Liver (tissue), 9 donors: ENCODE data around the gene PIEZO1. TPM values are rescaled to one million over a fixed set of nuclear protein-coding genes. Genes with fewer than 3 reads are reported as not detected.

ENCODE experiments used
- DNase-seq: peaks from one replicate; pipeline ENCODE4 v3.0.0-alpha.2; 2017; ENCODE audit warnings: low spot score
- H3K27ac ChIP-seq, 2 donors: one replicate each; pipeline ENCODE4 v1.7.0; 2013; ENCODE audit warnings: inconsistent platforms in 2 of 2, low read length in 2 of 2, control low read depth in 1 of 2, low read depth in 1 of 2, mild to moderate bottlenecking in 1 of 2
- H3K27me3 ChIP-seq, 4 donors: one replicate each; pipeline versions ENCODE4 v1.6.1 to v1.7.0; 2013; ENCODE audit warnings: low read length in 3 of 4, inconsistent platforms in 1 of 4, mild to moderate bottlenecking in 1 of 4, moderate library complexity in 1 of 4; ENCODE audit not compliant: control insufficient read depth in 4 of 4, insufficient read depth in 4 of 4
- H3K36me3 ChIP-seq, 4 donors: one replicate each; pipeline versions ENCODE4 v1.6.1 to v1.7.0; 2013; ENCODE audit warnings: low read length in 3 of 4, mild to moderate bottlenecking in 3 of 4, low read depth in 1 of 4, moderate library complexity in 1 of 4; ENCODE audit not compliant: control insufficient read depth in 4 of 4, insufficient read depth in 3 of 4
- H3K4me1 ChIP-seq, 4 donors: one replicate each; pipeline versions ENCODE4 v1.6.1 to v1.7.0; 2013; ENCODE audit warnings: low read length in 3 of 4, mild to moderate bottlenecking in 3 of 4, moderate library complexity in 1 of 4; ENCODE audit not compliant: control insufficient read depth in 4 of 4, insufficient read depth in 4 of 4
- H3K4me3 ChIP-seq, 3 donors: one replicate each; pipeline versions ENCODE4 v1.6.1 to v1.7.0; 2013; ENCODE audit warnings: low read length in 3 of 3, control low read depth in 1 of 3, low read depth in 1 of 3, mild to moderate bottlenecking in 1 of 3
- H3K9ac ChIP-seq, 2 donors: one replicate each; pipeline ENCODE4 v1.7.0; 2013; ENCODE audit warnings: low read length in 2 of 2, mild to moderate bottlenecking in 2 of 2, moderate library complexity in 2 of 2, control low read depth in 1 of 2, low read depth in 1 of 2
- H3K9me3 ChIP-seq, 4 donors: one replicate each; pipeline versions ENCODE4 v1.6.1 to v1.7.0; 2013; ENCODE audit warnings: low read length in 3 of 4; ENCODE audit not compliant: control insufficient read depth in 4 of 4
- ATF3 ChIP-seq: IDR thresholded peaks from 2 replicates; pipeline ENCODE4 v1.6.1; 2016; ENCODE audit warnings: antibody characterized with exemption
- EGR1 ChIP-seq, 2 donors: IDR thresholded peaks; 2 replicates each; pipeline ENCODE4 v1.6.1; 2016 to 2018; ENCODE audit warnings: antibody characterized with exemption in 2 of 2, low read depth in 2 of 2
- FOXA1 ChIP-seq: IDR thresholded peaks from 2 replicates; pipeline ENCODE4 v1.6.1; 2016; ENCODE audit warnings: antibody characterized with exemption
- FOXA2 ChIP-seq: IDR thresholded peaks from 2 replicates; pipeline ENCODE4 v1.6.1; 2016; ENCODE audit warnings: antibody characterized with exemption
- GABPA ChIP-seq, 2 donors: IDR thresholded peaks in 1 of 2; conservative IDR thresholded peaks in 1 of 2; 2 replicates each; pipeline ENCODE4 v1.6.1; 2016; ENCODE audit warnings: antibody characterized with exemption in 2 of 2, mild to moderate bottlenecking in 1 of 2, moderate library complexity in 1 of 2
- HNF4A ChIP-seq, 2 donors: conservative IDR thresholded peaks; 2 replicates each; pipeline ENCODE4 v1.6.1; 2016; ENCODE audit warnings: antibody characterized with exemption in 2 of 2, mild to moderate bottlenecking in 2 of 2
- HNF4G ChIP-seq: IDR thresholded peaks from 2 replicates; pipeline ENCODE4 v1.6.1; 2016; ENCODE audit warnings: antibody characterized with exemption
- JUND ChIP-seq, 2 donors: IDR thresholded peaks; 2 replicates each; pipeline ENCODE4 v1.6.1; 2016; ENCODE audit warnings: antibody characterized with exemption in 2 of 2
- NR2F2 ChIP-seq: IDR thresholded peaks from 2 replicates; pipeline ENCODE4 v1.6.1; 2016; ENCODE audit warnings: antibody characterized with exemption
- RAD21 ChIP-seq, 2 donors: IDR thresholded peaks; 2 replicates each; pipeline ENCODE4 v1.6.1; 2016; ENCODE audit warnings: antibody characterized with exemption in 2 of 2, mild to moderate bottlenecking in 2 of 2
- SP1 ChIP-seq: IDR thresholded peaks from 2 replicates; pipeline ENCODE4 v1.6.1; 2018; ENCODE audit warnings: antibody characterized with exemption, mild to moderate bottlenecking
- TAF1 ChIP-seq: conservative IDR thresholded peaks from 2 replicates; pipeline ENCODE4 v1.6.1; 2016; ENCODE audit warnings: antibody characterized with exemption, mild to moderate bottlenecking
- YY1 ChIP-seq: IDR thresholded peaks from 2 replicates; pipeline ENCODE4 v1.6.1; 2016; ENCODE audit warnings: antibody characterized with exemption, mild to moderate bottlenecking
- WGBS: extraction: QIAGEN DNeasy Blood & Tissue Kit; methylation state at CpG from one replicate; pipeline ENCODE4 v1.1.7; 2013; 5-methylcytosine and 5-hydroxymethylcytosine counted together
- polyA plus RNA-seq, 2 donors: library from polyadenylated mRNA; stranded (reverse) in 1 of 2; unstranded in 1 of 2; fragments of 200-250 nt in 1 of 2; fragments of >200 nt in 1 of 2; fragmentation: Nextera tagmentation in 1 of 2; extraction: Ambion mirVana in 1 of 2; gene quantifications; one replicate each; pipeline versions ENCODE4 v1.2.1 to v1.2.3, GENCODE V29; 2013 to 2015
- total RNA-seq, 2 donors: library from RNA; depleted of rRNA; stranded (reverse); fragments of >200 nt; gene quantifications; one replicate each; pipeline ENCODE4 v1.2.3, GENCODE V29; 2014
- TF ChIP-seq, protein P1 (sequence below): IDR thresholded peaks from 2 replicates; pipeline ENCODE4 v1.6.1; 2016; ENCODE audit warnings: antibody characterized with exemption
- TF ChIP-seq, protein P2 (sequence below): fragments of 150-350 bp; IDR thresholded peaks from 2 replicates; pipeline ENCODE4 v1.5.1; 2017; ENCODE audit warnings: improper control_type of control experiment, low read depth, low read length; ENCODE audit not compliant: missing input control
- donor health status: healthy.
- donor health status: healthy.
- donor health status: healthy.
- donor health status: healthy.
- donor health status: healthy.

The PIEZO1 gene
- total and polyA plus RNA-seq, 4 donors = 15.3 to 74.7 (median 59.2) TPM

DNA sequence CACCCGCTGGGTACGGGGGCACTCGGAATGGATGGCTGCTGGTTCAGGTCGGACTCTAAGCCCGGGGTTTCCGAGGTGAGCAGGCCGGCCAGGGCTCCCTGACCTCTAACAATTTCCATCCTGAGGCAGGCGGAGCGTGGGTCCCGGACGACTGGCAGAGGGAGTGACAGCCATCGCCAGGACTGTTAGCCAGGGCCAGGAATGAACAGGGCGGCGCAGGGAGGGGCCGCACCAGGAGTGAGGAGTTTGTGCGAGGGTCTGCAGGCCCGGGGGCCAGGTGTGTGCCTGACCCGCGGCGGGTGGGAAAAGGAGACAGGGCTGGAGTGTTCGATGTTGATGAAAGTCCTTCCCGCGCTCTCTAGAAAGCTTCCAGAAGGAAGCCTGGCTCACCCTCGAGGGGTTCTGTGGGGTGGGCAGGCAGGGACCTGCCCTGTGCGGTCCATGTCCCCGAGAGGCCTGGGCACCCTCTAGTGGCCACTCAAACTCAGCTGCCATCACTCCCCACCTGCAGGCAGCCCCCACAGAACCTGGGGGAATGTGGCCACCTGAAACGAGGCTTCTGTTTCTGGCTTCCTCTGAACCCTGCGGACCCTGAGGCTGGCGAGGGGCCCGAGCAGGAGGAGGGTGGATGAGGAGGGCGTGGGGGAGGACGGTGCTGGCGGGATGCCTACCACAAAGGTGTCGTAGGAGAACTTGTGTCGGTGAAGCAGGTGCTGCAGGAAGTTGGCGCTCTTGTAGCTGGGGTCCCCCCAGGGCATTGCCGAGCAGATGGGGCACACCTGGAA lies 87.0 kb downstream of the PIEZO1 start:
- H3K36me3 ChIP-seq = peaks cover 2 to 15% (median 6%) of the 10 kb centered on the region in 4 donors

GRCh38 chr16:88697116-88697830 lies 87.7 kb downstream of the PIEZO1 start:
- H3K27ac ChIP-seq = no peak overlapping the region
- no peaks in the 10 kb centered on the region for H3K9me3 ChIP-seq
- no peak overlapping the region for H3K4me3 ChIP-seq
- H3K9ac ChIP-seq = no peak overlapping the region
- no peaks in the 10 kb centered on the region for H3K27me3 ChIP-seq
- WGBS = 91% methylated on average over 47 of the region's 47 CpGs
- peaks cover 2 to 15% (median 6%) of the 10 kb centered on the region in 4 donors for H3K36me3 ChIP-seq
- TF ChIP-seq, protein P1, sequence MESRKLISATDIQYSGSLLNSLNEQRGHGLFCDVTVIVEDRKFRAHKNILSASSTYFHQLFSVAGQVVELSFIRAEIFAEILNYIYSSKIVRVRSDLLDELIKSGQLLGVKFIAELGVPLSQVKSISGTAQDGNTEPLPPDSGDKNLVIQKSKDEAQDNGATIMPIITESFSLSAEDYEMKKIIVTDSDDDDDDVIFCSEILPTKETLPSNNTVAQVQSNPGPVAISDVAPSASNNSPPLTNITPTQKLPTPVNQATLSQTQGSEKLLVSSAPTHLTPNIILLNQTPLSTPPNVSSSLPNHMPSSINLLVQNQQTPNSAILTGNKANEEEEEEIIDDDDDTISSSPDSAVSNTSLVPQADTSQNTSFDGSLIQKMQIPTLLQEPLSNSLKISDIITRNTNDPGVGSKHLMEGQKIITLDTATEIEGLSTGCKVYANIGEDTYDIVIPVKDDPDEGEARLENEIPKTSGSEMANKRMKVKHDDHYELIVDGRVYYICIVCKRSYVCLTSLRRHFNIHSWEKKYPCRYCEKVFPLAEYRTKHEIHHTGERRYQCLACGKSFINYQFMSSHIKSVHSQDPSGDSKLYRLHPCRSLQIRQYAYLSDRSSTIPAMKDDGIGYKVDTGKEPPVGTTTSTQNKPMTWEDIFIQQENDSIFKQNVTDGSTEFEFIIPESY = no peak
- TF ChIP-seq RAD21 (IDR thresholded peaks at IDR 0.05) = no peak
- TF ChIP-seq JUND (IDR thresholded peaks at IDR 0.05) = no peak
- no peak for TF ChIP-seq NR2F2
- DNase-seq = no peak
- peaks cover 0 to 9% (median 1%) of the 10 kb centered on the region in 4 donors for H3K4me1 ChIP-seq

More for the DNA sequence above, 87.0 kb downstream of the PIEZO1 start:
- 87% methylated on average over 37 of the region's 37 CpGs for WGBS
- Histone ChIP-seq H3K9me3 (no peaks in the 10 kb centered on the region), H3K4me3 (no peak overlapping the region), H3K27me3 (no peaks in the 10 kb centered on the region), H3K9ac (no peak overlapping the region), H3K4me1 (peaks cover 0 to 11% (median 2%) of the 10 kb centered on the region in 4 donors), H3K27ac (no peak overlapping the region)
- no peak for DNase-seq
- TF ChIP-seq, protein P2, sequence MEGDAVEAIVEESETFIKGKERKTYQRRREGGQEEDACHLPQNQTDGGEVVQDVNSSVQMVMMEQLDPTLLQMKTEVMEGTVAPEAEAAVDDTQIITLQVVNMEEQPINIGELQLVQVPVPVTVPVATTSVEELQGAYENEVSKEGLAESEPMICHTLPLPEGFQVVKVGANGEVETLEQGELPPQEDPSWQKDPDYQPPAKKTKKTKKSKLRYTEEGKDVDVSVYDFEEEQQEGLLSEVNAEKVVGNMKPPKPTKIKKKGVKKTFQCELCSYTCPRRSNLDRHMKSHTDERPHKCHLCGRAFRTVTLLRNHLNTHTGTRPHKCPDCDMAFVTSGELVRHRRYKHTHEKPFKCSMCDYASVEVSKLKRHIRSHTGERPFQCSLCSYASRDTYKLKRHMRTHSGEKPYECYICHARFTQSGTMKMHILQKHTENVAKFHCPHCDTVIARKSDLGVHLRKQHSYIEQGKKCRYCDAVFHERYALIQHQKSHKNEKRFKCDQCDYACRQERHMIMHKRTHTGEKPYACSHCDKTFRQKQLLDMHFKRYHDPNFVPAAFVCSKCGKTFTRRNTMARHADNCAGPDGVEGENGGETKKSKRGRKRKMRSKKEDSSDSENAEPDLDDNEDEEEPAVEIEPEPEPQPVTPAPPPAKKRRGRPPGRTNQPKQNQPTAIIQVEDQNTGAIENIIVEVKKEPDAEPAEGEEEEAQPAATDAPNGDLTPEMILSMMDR = peak; percentile 31
- TF ChIP-seq TAF1 (no peak), RAD21 (IDR thresholded peaks at IDR 0.05) (peak in 1 of 2 donors; percentile 56), SP1 (no peak), FOXA1 (no peak)

DNA sequence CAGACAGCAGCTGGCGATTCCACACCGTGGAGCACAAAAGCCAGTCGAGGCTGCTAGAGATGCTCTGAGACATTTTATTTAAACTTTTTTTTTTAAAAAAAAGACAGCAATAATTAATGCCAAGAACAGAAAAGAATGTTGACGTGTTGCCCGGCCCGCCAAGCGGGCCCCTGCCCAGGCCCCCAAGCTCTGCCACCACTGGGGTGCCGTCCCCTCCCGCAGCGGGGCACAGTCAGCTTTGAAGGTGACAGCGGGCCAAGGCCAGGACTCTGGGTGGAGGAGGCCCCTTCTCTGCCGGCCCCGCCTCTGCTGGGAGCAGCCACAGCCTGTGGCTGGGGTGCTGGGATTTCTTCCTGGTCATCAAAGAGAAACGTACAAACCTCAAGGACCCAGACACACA lies 88.6 kb downstream of the PIEZO1 start:
- Histone ChIP-seq H3K9me3 (no peaks in the 10 kb centered on the region), H3K27ac (no peak overlapping the region), H3K4me1 (peaks cover 0 to 4% (median 1%) of the 10 kb centered on the region in 4 donors), H3K9ac (no peak overlapping the region), H3K36me3 (peaks cover 2 to 15% (median 6%) of the 10 kb centered on the region in 4 donors), H3K27me3 (no peaks in the 10 kb centered on the region), H3K4me3 (no peak overlapping the region)
- no peak for DNase-seq
- WGBS = 88% methylated on average over 14 of the region's 14 CpGs
- TF ChIP-seq FOXA1 (no peak), HNF4A (conservative IDR thresholded peaks at IDR 0.05) (no peak), GABPA (IDR thresholded peaks at IDR 0.05 in 1 of 2, conservative IDR thresholded peaks at IDR 0.05 in 1 of 2) (no peak), EGR1 (IDR thresholded peaks at IDR 0.05; ENCODE audit: low read depth in 2 of 2) (no peak), YY1 (no peak), JUND (IDR thresholded peaks at IDR 0.05) (no peak), FOXA2 (no peak), RAD21 (IDR thresholded peaks at IDR 0.05) (no peak), NR2F2 (no peak), SP1 (no peak), HNF4G (no peak), ATF3 (no peak)
- TF ChIP-seq, protein P2 = no peak
